Peyer's patch (tissue), 4 donors: ENCODE results near the gene PGAM1.

Experiments
- POLR2A ChIP-seq, 2 donors: fragments of 450-650 bp; IDR thresholded peaks; one replicate each; pipeline ENCODE4 v1.5.1; 2017; ENCODE audit warnings: antibody characterized with exemption in 2 of 2, mild to moderate bottlenecking in 2 of 2, moderate library complexity in 2 of 2
- TF ChIP-seq, protein P1 (sequence below), 6 experiments: fragments of 450-650 bp in 4 of 6; fragments of 200-600 bp in 2 of 6; sonication (generic) in 1 of 6; IDR thresholded peaks; one replicate each; pipeline ENCODE4 v1.5.1; 2017 to 2019; ENCODE audit warnings: antibody characterized with exemption in 6 of 6, mild to moderate bottlenecking in 3 of 6, moderate library complexity in 1 of 6

DNA sequence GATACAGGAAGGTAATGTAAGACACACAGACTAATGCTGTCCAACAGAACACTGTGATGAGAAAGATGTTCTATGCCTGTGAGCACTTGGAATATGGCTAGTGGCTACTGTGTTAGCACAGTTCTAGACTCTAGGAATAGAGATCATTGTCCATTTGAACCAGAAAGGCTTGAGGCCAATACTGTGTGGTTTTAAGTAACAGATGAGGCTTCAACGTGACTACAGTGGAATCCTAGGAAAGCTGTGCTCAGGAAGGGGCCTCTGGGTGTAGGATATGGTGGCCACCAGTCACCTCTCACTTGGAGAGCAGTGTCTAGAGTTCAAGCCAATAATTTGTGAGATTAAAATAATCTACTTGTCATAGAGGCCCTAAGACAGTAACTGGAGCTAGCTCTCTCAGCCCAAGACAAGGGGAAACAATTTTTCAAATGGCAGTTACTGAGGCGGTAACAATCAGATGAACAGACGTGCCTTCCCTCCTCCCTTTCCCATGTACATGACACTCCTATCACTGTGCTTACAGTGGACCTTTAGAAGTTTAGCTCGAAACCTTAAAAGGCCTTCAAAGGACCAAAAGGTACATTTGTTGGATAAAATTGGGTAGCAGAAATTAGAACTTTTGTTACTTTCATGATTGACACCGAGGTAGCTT lies 30.2 kb downstream of the PGAM1 start:
- TF ChIP-seq, protein P1, sequence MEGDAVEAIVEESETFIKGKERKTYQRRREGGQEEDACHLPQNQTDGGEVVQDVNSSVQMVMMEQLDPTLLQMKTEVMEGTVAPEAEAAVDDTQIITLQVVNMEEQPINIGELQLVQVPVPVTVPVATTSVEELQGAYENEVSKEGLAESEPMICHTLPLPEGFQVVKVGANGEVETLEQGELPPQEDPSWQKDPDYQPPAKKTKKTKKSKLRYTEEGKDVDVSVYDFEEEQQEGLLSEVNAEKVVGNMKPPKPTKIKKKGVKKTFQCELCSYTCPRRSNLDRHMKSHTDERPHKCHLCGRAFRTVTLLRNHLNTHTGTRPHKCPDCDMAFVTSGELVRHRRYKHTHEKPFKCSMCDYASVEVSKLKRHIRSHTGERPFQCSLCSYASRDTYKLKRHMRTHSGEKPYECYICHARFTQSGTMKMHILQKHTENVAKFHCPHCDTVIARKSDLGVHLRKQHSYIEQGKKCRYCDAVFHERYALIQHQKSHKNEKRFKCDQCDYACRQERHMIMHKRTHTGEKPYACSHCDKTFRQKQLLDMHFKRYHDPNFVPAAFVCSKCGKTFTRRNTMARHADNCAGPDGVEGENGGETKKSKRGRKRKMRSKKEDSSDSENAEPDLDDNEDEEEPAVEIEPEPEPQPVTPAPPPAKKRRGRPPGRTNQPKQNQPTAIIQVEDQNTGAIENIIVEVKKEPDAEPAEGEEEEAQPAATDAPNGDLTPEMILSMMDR (IDR thresholded peaks at IDR 0.05): no peak
- TF ChIP-seq POLR2A (IDR thresholded peaks at IDR 0.05): no peak
